ENCODE results near the gene MYH14.

DNA sequence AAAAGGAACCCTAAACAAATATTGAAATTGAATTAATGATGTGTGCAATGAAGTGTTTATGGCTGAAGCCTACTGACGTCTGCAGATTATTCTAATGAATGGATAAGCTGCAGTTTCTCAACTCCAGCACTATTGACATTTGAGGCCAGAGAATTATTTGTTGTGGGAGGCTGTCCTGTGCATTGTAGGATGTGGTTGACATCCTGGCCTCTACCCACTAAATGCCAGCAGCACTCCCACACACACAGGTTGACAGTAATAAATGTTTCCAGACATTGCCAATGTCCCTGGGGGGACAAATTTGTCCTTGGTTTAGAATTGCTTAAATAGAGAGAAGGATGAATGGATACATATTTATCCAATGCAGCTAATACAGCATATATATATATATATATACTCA is 19.2 kb upstream of the MYH14 start:
- TF ChIP-seq, protein P1, sequence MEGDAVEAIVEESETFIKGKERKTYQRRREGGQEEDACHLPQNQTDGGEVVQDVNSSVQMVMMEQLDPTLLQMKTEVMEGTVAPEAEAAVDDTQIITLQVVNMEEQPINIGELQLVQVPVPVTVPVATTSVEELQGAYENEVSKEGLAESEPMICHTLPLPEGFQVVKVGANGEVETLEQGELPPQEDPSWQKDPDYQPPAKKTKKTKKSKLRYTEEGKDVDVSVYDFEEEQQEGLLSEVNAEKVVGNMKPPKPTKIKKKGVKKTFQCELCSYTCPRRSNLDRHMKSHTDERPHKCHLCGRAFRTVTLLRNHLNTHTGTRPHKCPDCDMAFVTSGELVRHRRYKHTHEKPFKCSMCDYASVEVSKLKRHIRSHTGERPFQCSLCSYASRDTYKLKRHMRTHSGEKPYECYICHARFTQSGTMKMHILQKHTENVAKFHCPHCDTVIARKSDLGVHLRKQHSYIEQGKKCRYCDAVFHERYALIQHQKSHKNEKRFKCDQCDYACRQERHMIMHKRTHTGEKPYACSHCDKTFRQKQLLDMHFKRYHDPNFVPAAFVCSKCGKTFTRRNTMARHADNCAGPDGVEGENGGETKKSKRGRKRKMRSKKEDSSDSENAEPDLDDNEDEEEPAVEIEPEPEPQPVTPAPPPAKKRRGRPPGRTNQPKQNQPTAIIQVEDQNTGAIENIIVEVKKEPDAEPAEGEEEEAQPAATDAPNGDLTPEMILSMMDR (conservative IDR thresholded peaks at IDR 0.05): no peak
- no peak for TF ChIP-seq ZFX (IDR thresholded peaks at IDR 0.05)
